GM10847 (cell line): ENCODE data around the gene DNAAF6.

ENCODE experiments used
- POLR2A ChIP-seq: IDR thresholded peaks from 2 replicates; pipeline ENCODE4 v1.6.1; 2011; ENCODE audit not compliant: insufficient read length; ENCODE audit errors: extremely low read depth

DNAAF6 gene

GRCh38 chrX:107205770-107206696 is at the start of gene DNAAF6, which contains the start of gene NUP62CL:
Gene DNAAF6, plus strand, starts transcription at chrX:107206611. Its CDS starts 6,265 bp downstream, at chrX:107212876.
Gene NUP62CL, minus strand, starts transcription at chrX:107206433. Its CDS starts 31,287 bp downstream, at chrX:107175146.
- no peak for TF ChIP-seq POLR2A

GRCh38 chrX:107167163-107167921 is 39.1 kb upstream of the DNAAF6 start:
- TF ChIP-seq POLR2A: no peak

GRCh38 chrX:107168257-107168656 is 38.2 kb upstream of the DNAAF6 start:
- TF ChIP-seq POLR2A: no peak

GRCh38 chrX:107168712-107169111 is 37.7 kb upstream of the DNAAF6 start:
- no peak for TF ChIP-seq POLR2A

- TF ChIP-seq POLR2A: no peak
Observed at GRCh38 chrX:107171369-107172102, 34.9 kb upstream of the DNAAF6 start.

DNA sequence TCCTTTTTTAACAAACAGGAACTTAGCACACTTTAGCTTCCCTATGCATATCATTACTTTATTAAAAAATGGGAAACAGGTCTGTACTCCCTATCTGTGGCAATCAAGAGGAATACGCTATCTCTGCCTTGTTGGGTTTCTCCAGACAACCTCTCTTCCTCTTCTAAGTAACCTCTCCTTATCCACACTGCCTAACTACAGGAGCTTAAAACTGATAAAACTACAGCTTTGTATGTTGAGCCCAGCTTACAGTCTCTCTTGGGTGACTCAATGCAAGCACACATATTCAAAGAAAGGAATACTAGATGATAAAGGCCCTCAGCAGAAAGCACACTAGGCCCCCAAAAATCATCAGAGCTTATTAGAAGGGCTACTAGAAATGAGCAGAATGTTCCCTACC is 9.1 kb upstream of the DNAAF6 start:
- no peak for TF ChIP-seq POLR2A

DNA sequence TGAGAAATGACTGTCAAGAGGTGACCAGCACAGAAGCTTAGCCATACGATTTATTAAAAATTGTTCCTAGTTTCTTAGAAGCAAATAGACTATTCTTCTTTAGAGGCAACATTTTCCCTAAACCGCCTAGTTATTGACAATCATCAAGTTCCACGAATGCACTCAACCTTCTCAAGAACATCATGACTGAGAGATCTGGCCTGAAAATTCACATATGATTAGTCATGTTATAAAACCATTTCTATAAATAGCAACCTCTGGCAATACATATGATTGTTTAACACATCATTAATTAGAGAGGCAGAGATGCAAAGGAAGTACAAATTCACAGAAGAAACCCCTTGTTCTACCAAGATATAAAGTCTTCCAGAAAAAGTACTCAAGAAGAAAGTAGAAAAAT is 6.9 kb upstream of the DNAAF6 start:
- TF ChIP-seq POLR2A: no peak

- TF ChIP-seq POLR2A: no peak
Observed at GRCh38 chrX:107204068-107204605, 2.3 kb upstream of the DNAAF6 start.

DNA sequence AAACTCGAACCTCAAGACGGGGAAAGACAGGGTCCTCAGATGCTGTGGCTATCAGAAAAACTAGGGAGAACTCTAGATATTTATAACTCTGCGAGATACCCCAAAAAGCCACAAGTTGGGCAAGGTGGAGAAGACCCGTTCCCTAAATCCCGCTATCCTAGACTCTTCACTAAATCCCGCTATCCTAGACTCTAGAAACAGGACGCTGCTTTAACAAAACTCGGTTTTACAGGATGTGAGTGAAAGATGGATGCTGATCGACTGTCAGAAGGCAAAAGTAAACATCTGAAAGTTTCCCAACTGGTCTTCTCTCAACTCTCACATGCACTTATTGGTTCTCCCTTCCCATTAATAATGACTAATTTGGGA is 270 bp downstream of the DNAAF6 start:
- no peak for TF ChIP-seq POLR2A

DNA sequence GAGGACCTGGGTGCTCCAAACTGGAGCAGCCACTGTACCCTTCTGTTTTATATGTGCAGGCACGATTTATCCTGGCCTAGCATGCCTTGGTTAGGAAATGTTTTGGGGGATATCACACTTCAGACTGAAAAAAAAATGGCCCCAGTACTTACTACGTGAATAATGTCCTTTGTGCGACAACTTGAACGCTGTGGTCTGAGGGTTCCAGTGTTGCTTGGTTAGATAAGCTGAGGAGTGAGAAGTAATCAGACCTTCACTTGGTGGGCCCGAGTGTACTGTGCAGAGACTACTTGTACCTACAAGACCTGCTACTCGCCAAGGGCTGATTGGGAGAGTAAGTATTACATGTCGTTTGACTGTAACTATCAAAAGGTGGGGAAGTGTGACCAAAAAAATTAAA is 678 bp downstream of the DNAAF6 start:
- no peak for TF ChIP-seq POLR2A

DNA sequence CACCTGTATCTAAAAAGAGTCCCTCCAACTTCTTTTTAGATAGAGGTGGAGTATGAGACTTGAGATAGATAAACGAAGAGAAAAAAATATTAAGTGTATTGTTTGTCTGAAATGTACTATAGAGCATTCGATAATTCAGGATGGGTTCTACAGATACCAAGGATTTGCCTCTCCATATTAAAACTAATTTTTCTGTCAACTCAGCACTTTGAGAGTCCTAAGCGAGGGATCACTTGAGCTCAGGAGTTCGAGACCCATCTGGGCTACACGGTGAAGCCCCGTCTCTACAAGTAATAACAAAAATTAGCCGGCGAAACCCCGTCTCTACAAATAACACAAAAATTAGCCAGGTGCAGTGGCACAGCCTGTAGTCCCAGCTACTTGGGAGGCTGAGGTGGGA is 1.5 kb downstream of the DNAAF6 start:
- no peak for TF ChIP-seq POLR2A

- TF ChIP-seq POLR2A: no peak
Observed at GRCh38 chrX:107213477-107213876, 7.1 kb downstream of the DNAAF6 start.

DNA sequence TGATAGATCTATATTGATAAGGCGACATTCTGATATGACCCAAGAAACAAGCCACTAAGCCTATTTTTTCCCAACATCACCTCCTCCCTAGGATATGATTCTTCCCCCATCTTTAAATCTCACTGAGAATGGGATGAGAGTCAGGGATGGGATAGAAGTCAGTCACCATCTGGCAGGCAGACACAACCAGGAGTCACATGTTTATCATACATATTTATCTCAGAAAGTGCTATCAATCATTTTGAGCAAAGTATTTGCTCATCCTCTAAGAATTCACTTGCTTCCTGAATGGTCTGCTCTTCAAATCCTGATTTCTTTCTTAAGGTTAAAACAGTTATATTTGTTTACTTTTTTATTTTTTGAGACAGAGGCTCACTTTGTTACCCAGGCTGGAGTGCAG is 20.3 kb downstream of the DNAAF6 start:
- no peak for TF ChIP-seq POLR2A

GRCh38 chrX:107227780-107228485 is 21.5 kb downstream of the DNAAF6 start:
- no peak for TF ChIP-seq POLR2A

- TF ChIP-seq POLR2A: no peak
Observed at GRCh38 chrX:107228486-107228819, 22.0 kb downstream of the DNAAF6 start.

GRCh38 chrX:107272431-107272921 is 66.1 kb downstream of the DNAAF6 start:
- TF ChIP-seq POLR2A: no peak
